Measurements from ENCODE around the gene ACADSB. TPM values are rescaled to one million over a fixed set of nuclear protein-coding genes. Genes with fewer than 3 reads are reported as not detected.

Gene ACADSB
- total RNA-seq, 2 experiments from 2014 or later = 19.8 to 21.8 TPM

GRCh38 chr10:123009105-123009820, 457 bp downstream of the ACADSB start:
- no peaks in the 10 kb centered on the region for H3K27me3 Mint-ChIP-seq (ENCODE audit: low read depth)
- peak overlapping the region; percentile 98 for H3K27ac Mint-ChIP-seq
- intact Hi-C loops (cut with micrococcal nuclease) = loop anchor here (2.0 to 5.0 kb wide), 3 partner anchors 280 to 1408 kb away; partner anchors contain the start of genes ATE1 and OAT
- H3K4me1 Mint-ChIP-seq (ENCODE audit: low read depth) = peaks cover 31% of the 10 kb centered on the region
- H3K36me3 Mint-ChIP-seq (ENCODE audit: low read depth) = peaks cover 16% of the 10 kb centered on the region
- CTCF ChIA-PET = interaction anchor here (1.9 kb wide), 1 partner anchor 12 kb away, joined by 11 read pairs; no protein-coding TSS in a partner anchor
- H3K9me3 Mint-ChIP-seq = no peaks in the 10 kb centered on the region
- H3K4me3 Mint-ChIP-seq = peak overlapping the region; percentile 100
- peak; percentile 18 for DNase-seq

DNA sequence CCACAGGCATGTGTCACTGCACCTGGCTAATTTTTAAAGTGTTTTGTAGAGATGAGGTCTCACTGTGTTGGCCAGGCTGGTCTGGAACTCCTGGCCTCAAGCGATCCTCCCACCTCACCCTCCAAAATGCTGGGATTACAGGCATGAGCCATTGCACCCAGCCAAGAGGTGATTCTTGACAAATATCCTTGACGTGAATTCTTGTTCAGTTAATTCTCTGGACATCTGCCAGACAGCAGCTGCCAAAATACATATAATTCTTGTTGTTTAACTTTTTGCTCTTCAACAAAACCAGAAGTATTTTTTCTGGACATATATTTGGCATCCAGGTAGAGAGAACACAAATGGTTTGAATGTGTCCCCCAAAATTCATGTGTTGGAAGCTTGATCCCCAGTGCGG, 3.2 kb downstream of the ACADSB start:
- Mint-ChIP-seq H3K27ac (no peak overlapping the region), H3K36me3 (ENCODE audit: low read depth) (peaks cover 18% of the 10 kb centered on the region), H3K4me1 (ENCODE audit: low read depth) (peaks cover 12% of the 10 kb centered on the region), H3K9me3 (no peaks in the 10 kb centered on the region), H3K4me3 (no peak overlapping the region), H3K27me3 (ENCODE audit: low read depth) (no peaks in the 10 kb centered on the region)
- intact Hi-C loops (cut with micrococcal nuclease) = no loop called here
- CTCF ChIA-PET = no interaction called here
- DNase-seq = no peak

DNA sequence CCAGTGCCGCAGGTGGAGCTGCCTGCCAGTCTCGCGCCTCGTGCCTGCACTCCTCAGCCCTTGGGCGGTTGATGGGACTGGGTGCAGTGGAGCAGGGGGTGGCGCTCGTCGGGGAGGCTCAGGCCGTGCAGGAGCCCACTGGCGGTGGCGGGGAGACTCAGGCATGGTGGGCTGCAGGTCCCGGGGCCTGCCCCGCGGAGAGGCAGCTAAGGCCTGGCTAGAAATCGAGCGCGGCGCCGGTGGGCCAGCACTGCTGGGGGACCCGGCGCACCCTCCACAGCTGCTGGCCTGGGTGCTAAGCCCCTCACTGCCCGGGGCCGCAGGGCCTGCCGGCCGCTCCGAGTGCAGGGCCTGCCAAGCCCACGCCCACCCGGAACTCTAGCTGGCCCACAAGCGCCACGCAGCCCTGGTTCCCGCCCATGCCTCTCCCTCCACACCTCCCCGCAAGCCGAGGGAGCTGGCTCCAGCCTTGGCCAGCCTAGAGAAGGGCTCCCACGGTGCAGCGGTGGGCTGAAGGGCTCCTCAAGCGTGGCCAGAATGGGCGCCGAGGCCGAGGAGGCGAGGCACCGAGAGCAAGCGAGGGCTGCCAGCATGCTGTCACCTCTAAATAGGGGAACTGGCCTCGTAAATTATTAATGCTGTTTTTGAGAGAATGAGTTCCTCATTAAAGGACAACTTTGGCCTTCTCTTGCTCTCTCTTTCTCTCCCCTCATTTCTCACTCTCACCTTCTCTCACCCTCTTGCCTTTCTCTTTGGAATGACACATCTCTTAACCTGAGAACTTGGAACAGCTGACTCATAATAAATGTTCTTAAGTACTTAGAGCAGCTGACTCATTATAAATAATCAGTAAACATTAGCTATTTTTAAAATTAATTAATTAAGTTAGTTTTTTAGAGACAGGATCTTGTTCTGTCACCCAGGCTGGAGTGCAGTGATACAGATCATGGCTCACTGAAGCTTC, 4.9 kb downstream of the ACADSB start:
- intact Hi-C loops (cut with micrococcal nuclease) = no loop called here
- Mint-ChIP-seq H3K9me3 (no peaks in the 10 kb centered on the region), H3K4me3 (no peak overlapping the region), H3K36me3 (ENCODE audit: low read depth) (peaks cover 16% of the 10 kb centered on the region), H3K27ac (no peak overlapping the region), H3K4me1 (ENCODE audit: low read depth) (peaks cover 9% of the 10 kb centered on the region), H3K27me3 (ENCODE audit: low read depth) (no peaks in the 10 kb centered on the region)
- no peak for DNase-seq
- CTCF ChIA-PET = no interaction called here

GRCh38 chr10:123014772-123015171, 6.0 kb downstream of the ACADSB start:
- Mint-ChIP-seq H3K4me3 (no peak overlapping the region), H3K27me3 (ENCODE audit: low read depth) (no peaks in the 10 kb centered on the region), H3K9me3 (no peaks in the 10 kb centered on the region), H3K4me1 (ENCODE audit: low read depth) (peaks cover 9% of the 10 kb centered on the region), H3K27ac (no peak overlapping the region), H3K36me3 (ENCODE audit: low read depth) (peaks cover 16% of the 10 kb centered on the region)
- CTCF ChIA-PET = no interaction called here
- intact Hi-C loops (cut with micrococcal nuclease) = no loop called here
- no peak for DNase-seq

- no peaks in the 10 kb centered on the region for H3K27me3 Mint-ChIP-seq (ENCODE audit: low read depth)
- no peak overlapping the region for H3K4me3 Mint-ChIP-seq
- H3K9me3 Mint-ChIP-seq = no peaks in the 10 kb centered on the region
- peaks cover 1% of the 10 kb centered on the region for H3K4me1 Mint-ChIP-seq (ENCODE audit: low read depth)
- no peak overlapping the region for H3K27ac Mint-ChIP-seq
- intact Hi-C loops (cut with micrococcal nuclease) = no loop called here
- no peak for DNase-seq
- CTCF ChIA-PET = no interaction called here
- H3K36me3 Mint-ChIP-seq (ENCODE audit: low read depth) = peaks cover 16% of the 10 kb centered on the region
Observed at GRCh38 chr10:123016228-123016627, 7.4 kb downstream of the ACADSB start.

GRCh38 chr10:123017421-123018165, 8.8 kb downstream of the ACADSB start:
- Mint-ChIP-seq H3K4me1 (ENCODE audit: low read depth) (peaks cover 1% of the 10 kb centered on the region), H3K4me3 (no peak overlapping the region), H3K27ac (no peak overlapping the region), H3K36me3 (ENCODE audit: low read depth) (peaks cover 10% of the 10 kb centered on the region), H3K9me3 (no peaks in the 10 kb centered on the region), H3K27me3 (ENCODE audit: low read depth) (no peaks in the 10 kb centered on the region)
- intact Hi-C loops (cut with micrococcal nuclease) = no loop called here
- CTCF ChIA-PET = no interaction called here
- no peak for DNase-seq

DNA sequence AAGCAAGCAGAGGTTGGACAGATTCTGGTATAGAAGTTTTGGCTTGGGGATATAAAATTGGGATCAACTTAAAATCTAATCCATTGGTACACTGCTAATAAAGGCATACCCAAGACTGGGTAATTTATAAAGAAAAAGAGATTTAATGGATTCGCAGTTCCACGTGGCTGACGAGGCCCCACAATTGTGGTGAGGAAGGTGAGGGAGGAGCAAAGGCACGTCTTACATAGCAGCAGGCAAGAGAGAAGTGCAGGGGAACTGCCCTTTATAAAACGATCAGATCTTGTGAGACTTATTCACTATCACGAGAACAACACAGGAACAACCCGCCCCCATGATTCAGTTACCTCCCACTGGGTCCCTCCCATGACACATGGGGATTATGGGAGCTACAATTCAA, 9.7 kb downstream of the ACADSB start:
- intact Hi-C loops (cut with micrococcal nuclease) = no loop called here
- Mint-ChIP-seq H3K36me3 (ENCODE audit: low read depth) (peaks cover 8% of the 10 kb centered on the region), H3K4me1 (ENCODE audit: low read depth) (peaks cover 1% of the 10 kb centered on the region), H3K4me3 (no peak overlapping the region), H3K27ac (no peak overlapping the region), H3K27me3 (ENCODE audit: low read depth) (no peaks in the 10 kb centered on the region), H3K9me3 (no peaks in the 10 kb centered on the region)
- CTCF ChIA-PET = no interaction called here
- DNase-seq = no peak

GRCh38 chr10:123019264-123019663, 10.5 kb downstream of the ACADSB start:
- Mint-ChIP-seq H3K9me3 (no peaks in the 10 kb centered on the region), H3K27me3 (ENCODE audit: low read depth) (no peaks in the 10 kb centered on the region), H3K4me3 (no peak overlapping the region), H3K4me1 (ENCODE audit: low read depth) (peaks cover 1% of the 10 kb centered on the region), H3K36me3 (ENCODE audit: low read depth) (peaks cover 6% of the 10 kb centered on the region), H3K27ac (no peak overlapping the region)
- DNase-seq = no peak
- CTCF ChIA-PET = interaction anchor here (0.6 kb wide), 1 partner anchor 71 kb away, joined by 5 read pairs; no protein-coding TSS in a partner anchor
- intact Hi-C loops (cut with micrococcal nuclease) = no loop called here

GRCh38 chr10:123019941-123020703, 11.3 kb downstream of the ACADSB start:
- H3K9me3 Mint-ChIP-seq = no peaks in the 10 kb centered on the region
- H3K27me3 Mint-ChIP-seq (ENCODE audit: low read depth) = no peaks in the 10 kb centered on the region
- H3K27ac Mint-ChIP-seq = no peak overlapping the region
- intact Hi-C loops (cut with micrococcal nuclease) = no loop called here
- peaks cover 5% of the 10 kb centered on the region for H3K36me3 Mint-ChIP-seq (ENCODE audit: low read depth)
- no peak for DNase-seq
- CTCF ChIA-PET = interaction anchor here (0.6 to 2.9 kb wide), 2 partner anchors 10 to 70 kb away, joined by 5 to 11 read pairs; no protein-coding TSS in a partner anchor
- no peak overlapping the region for H3K4me3 Mint-ChIP-seq
- H3K4me1 Mint-ChIP-seq (ENCODE audit: low read depth) = peaks cover 1% of the 10 kb centered on the region

DNA sequence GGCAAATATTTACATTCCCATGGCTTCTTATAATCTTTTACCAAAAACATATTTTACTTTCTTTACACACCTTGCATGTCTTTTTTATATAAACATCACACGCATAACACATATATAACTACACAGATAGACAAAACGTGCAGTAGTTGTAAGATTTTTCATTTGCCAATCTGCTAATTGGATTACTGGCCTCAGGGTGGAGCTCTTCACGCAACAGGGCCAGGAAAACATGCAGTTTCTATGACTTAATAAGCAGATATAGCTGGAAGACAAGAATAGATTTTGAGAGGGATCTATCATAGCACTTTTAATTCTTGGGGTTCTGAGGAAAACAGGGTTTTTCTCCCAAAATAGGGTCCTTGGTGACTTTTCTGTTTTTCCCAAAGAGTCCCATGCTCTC, 12.7 kb downstream of the ACADSB start:
- no peak for DNase-seq
- H3K4me3 Mint-ChIP-seq = no peak overlapping the region
- no peaks in the 10 kb centered on the region for H3K27me3 Mint-ChIP-seq (ENCODE audit: low read depth)
- no peak overlapping the region for H3K27ac Mint-ChIP-seq
- peaks cover 1% of the 10 kb centered on the region for H3K36me3 Mint-ChIP-seq (ENCODE audit: low read depth)
- intact Hi-C loops (cut with micrococcal nuclease) = no loop called here
- CTCF ChIA-PET = interaction anchor here (0.7 to 2.9 kb wide), 7 partner anchors 9 to 64 kb away, joined by 3 to 11 read pairs (median 3); no protein-coding TSS in a partner anchor
- no peaks in the 10 kb centered on the region for H3K9me3 Mint-ChIP-seq
- peaks cover 1% of the 10 kb centered on the region for H3K4me1 Mint-ChIP-seq (ENCODE audit: low read depth)

- H3K9me3 Mint-ChIP-seq = no peaks in the 10 kb centered on the region
- no peak overlapping the region for H3K4me3 Mint-ChIP-seq
- H3K27ac Mint-ChIP-seq = no peak overlapping the region
- CTCF ChIA-PET = interaction anchor here (0.8 to 1.2 kb wide), 2 partner anchors 14 to 18 kb away, joined by 3 read pairs; no protein-coding TSS in a partner anchor
- H3K27me3 Mint-ChIP-seq (ENCODE audit: low read depth) = no peaks in the 10 kb centered on the region
- no peaks in the 10 kb centered on the region for H3K4me1 Mint-ChIP-seq (ENCODE audit: low read depth)
- no peaks in the 10 kb centered on the region for H3K36me3 Mint-ChIP-seq (ENCODE audit: low read depth)
- no peak for DNase-seq
- intact Hi-C loops (cut with micrococcal nuclease) = no loop called here
Observed at GRCh38 chr10:123024540-123024939, 15.7 kb downstream of the ACADSB start.

Measured in activated naive CD4-positive, alpha-beta T cell treated with anti-CD3 and anti-CD28 coated beads for 36 hours (primary cell).